Middle frontal gyrus (tissue), 1 donor: ENCODE data around the gene ITGA8.
"Not testable (repeated sequence)": the region's sequence is repeated elsewhere in the genome, so short reads cannot be mapped to it uniquely, and the experiment has no call there.

Experiments
- DNase-seq: peaks from one replicate; pipeline ENCODE4 v3.0.0-alpha.2; 2015; ENCODE audit warnings: low spot score; ENCODE audit errors: extremely low spot score

ITGA8 gene

DNA sequence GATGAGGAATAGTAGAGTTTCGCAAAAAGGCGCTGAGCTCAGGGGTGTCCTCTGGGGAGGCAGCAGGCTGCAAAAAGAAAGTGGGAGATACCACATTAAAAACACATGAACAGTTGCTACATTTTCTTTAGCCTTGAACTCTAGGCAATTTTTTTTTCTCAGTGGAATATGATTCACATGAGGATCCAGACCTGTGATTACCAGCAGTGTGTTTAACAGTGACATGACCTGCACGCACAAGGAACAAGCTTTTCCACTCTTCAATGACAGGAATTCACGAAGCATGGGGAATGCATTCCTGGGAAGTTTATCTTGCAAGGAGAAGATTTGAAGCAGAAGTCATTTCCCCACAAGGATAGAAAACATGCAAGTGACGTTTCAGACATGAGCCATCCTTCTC, 161.6 kb downstream of the ITGA8 start:
- no peak for DNase-seq

DNA sequence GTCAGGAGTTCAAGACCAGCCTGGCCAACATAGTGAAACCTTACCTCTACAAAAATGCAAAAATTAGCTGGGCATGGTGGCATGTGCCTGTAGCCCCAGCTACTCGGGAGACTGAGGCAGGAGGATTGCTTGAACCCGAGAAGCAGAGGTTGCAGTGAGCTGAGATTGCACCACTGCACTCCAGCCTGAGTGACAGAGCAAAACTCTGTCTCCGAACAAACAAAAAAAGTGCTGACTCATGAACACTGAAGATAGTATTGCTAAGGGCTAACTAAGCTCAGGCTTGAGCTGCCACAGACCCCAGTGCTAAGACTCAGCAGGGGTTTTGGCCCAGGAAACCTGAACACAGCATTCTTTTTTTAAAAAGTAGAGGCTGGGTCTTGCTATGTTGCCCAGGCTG, 162.6 kb downstream of the ITGA8 start:
- DNase-seq: not testable (repeated sequence)

DNA sequence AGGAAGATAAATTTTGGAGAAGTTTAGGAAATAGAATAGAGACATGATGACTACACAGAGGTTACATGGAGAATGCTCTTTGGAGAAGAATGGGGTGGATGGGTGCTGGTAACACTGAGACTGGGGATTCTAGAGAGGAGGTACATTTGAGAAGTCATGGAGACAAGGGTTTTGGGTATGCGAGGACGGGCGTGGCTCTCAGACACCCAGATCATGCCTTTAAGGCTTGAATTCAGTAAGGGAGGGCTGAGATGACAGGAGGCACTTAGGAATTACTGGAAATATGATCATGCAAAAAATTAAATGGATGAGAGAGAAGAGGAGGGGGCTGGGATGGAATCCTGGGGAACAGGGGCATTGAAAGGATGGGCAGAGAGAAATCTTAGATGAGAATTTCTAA, 168.8 kb downstream of the ITGA8 start:
- DNase-seq: no peak

DNA sequence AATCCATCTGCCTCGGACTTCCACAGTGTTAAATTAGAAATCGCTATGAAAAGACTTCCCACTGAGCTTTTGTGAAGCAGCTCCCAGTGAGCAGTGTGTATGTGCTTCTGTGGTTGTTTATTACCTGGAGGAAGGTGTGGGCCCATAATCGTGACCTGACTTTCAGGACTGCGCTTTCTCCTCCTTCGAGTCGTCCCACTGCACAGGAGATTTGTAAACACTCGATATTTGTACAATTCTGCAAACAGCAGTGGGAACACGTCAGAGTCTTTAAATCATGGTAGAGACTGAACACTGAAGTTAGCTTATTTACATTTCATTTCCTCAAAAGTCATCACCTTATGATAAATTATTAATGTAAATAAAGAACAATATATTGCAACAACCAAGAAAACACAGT, 171.4 kb downstream of the ITGA8 start:
- no peak for DNase-seq

DNA sequence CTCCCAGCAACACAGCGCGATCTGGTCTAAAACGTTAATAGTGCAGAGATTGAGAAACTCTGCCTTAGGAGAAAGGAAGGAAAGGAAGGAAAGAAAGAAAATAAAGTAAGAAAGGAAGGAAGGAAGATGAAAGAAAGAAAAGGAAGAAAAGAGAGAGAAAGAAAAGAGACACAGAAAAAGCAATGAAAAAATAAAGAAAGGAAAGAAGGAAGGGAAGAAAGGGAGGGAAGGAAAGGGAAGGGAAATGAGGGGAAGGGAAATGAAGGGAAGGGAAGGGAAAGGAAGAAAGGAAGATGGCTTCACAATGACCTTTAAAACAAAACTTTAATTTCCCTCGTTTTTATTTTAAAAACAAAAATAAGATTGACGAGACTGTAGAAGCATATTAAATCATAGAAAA, 173.1 kb downstream of the ITGA8 start:
- no peak for DNase-seq

DNA sequence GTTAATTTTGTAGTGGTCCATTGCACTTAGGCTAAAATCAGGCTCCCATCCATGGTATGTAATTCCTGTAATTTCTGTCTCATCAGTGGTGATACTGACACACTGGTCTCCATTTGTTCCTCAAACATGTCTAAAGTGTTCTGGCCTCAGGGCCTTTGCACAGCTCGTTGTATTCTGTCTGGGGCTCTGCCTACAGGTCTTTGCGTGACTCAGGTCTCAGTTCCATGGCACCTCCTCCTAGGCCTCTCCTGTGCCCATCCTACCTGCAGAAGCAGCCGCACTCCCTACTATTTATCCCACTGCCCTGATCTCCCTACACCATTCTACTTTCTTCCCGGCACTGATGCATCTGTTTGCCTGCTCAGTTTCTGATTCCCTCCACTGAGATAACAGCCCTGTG, 173.8 kb downstream of the ITGA8 start:
- DNase-seq: no peak

DNA sequence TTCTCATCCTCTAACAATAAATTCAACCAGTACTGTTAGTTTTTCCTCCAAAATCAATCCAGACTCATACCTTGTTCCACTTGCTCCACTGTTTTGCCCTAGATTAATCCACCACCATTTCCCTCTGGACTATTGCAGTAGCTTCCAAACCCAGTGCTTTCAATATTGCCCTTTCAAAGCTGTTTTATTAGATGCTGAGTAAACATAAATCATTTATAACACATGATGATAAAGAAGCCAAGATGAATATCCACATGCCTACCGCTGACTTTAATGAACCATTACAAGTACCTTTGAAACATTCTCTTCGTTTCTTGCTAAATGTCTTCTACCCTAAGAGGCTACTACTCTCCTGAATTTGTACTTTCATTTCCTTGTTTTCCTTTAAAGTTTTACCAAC, 174.5 kb downstream of the ITGA8 start:
- DNase-seq: no peak

DNA sequence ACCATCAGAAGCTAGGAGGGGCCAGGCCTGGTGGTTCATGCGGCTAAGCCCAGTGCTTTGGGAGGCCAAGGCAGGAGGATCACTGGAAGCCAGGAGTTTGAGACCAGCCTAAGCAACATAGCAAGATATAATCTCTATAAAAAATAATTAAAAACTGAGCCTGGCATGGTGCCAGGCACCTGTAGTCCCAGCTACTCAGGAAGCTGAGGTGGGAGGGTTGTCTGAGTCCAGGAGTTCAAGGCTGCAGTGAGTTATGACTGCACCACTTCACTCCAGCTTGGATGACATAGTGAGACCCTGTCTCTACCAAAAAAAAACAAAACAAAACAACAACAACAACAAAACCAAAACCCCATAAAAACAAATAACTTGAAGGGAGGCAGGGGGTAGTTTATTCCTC, 175.7 kb downstream of the ITGA8 start:
- DNase-seq: no peak

DNA sequence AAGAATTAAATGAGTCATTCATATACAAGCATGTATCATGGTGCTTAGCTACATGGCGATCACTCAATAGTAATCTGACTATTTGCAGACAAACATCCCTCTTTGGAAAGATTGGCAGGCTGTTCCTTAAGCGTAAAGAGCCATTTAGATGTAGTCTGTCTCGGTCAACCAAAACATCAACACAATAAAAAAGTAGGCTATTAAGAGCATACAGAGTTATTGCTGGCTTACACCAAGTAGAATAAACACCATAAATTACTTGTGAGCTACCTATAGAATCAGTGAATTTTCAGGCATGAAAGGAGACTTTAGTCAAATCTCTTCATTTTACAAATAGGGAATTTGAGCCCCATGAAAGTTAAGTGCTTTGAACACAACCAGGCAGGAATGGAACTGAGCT, 176.9 kb downstream of the ITGA8 start:
- DNase-seq: no peak

DNA sequence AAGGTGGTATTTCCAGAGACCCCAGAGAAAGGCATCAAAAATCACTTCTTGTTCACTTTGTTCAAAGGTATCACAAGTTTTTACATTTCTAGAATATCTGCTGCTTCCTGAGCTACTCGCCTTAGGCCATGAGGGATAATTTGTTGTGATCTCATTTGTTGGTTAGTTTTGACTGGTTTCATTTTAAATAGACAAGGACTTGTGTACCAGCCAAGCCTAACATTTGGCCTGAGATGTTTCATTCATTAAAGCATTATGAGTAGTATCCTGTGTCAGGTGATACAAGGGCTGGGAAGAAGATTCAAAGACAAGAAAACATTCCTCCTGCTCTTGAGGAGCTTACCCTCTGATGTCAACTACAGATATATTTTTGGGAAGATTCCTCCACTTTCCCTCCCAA, 178.3 kb downstream of the ITGA8 start:
- DNase-seq: no peak

DNA sequence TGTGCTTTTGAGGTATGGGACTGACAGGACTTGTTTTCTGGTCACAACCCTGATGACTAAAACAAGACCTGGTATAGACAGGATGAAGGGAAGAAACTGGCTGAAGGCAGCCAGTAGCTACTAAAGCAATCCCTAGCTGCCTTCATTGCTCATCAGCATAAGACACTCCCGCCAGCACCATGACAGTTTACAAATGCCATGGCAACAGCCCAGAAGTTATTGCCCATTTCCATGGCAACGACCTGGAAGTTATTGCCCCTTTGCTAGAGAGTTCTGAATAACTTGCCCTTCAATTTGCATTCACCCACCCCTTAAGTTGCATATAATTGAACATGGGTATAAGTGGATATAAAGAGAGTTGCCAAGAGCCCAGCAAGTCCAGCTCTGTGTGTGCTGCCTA, 179.0 kb downstream of the ITGA8 start:
- no peak for DNase-seq

DNA sequence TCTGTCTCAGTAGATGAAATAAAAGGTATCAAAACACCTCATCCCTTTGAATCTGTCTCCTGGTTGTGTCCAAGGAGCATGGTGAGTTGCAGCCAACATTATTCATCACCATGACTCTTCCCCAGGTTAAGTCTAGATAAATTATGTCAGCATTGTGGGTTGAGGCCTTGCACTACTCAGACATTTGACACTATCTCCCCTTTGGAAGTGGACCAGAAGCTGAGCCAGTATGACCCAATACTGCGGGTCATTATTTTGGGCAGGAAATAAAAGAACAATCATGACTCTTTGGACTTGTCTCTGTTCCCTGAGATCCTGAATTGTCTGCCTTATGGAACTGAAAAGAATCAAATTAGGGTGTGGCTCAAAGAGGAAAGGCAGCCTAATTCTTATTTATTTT, 180.5 kb downstream of the ITGA8 start:
- DNase-seq: no peak

DNA sequence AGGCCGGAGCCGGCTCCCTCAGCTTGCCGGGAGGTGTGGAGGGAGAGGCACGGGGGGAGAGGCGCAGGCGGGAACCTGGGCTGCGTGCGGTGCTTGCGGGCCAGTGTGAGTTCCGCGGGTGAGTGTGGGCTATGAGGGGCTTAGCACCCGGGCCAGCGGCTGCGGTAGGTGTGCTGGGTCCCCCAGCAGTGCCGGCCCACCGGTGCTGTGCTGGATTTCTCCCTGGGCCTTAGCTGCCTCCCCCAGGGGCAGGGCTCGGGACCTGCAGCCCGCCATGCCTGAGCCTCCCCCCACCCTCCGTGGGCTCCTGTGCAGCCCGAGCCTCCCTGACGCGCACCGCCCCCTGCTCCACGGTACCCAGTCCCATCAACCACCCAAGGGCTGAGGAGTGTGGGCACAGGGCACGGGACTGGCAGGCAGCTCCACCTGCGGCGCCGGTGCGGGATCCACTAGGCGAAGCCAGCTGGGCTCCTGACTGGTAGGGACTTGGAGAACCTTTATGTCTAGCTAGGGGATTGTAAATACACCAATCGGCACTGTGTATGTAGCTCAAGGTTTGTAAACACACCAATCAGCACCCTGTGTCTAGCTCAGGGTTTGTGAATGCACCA, 184.7 kb downstream of the ITGA8 start:
- not testable (repeated sequence) for DNase-seq

DNA sequence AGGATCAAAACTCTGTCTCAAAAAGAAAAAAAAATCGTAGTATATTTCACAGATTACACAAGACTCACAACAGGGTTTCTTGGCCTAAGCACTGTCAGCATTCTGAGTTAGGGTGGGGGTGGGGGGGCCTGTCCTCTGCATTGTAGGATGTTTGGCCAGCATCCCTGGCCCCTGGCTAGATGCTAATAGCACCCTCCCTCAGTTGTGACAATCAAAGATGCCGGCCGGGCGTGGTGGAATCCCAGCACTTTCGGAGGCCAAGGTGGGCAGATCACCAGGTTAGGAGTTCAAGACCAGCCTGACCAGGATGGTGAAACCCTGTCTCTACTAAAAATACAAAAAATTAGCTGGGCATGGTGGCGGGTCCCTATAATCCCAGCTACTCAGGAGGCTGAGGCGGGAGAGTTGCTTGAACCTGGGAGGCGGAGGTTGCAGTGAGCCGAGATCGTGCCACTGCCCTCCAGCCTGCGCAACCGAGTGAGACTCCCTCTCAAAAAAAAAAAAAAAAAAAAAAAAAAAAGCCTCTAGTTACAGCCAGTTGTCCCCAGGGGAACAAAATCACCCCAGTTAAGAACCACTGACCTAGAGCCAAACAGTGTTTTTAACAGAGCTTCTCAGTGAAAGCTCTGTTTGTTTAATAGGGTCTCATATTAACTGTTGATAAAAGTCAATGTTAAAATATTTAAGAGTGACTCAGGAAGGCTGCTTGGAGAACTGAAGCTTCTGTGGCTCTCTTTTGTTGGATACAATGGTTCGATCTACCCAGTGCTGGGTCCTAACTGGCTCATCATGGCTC, 187.6 kb downstream of the ITGA8 start:
- DNase-seq: no peak

DNA sequence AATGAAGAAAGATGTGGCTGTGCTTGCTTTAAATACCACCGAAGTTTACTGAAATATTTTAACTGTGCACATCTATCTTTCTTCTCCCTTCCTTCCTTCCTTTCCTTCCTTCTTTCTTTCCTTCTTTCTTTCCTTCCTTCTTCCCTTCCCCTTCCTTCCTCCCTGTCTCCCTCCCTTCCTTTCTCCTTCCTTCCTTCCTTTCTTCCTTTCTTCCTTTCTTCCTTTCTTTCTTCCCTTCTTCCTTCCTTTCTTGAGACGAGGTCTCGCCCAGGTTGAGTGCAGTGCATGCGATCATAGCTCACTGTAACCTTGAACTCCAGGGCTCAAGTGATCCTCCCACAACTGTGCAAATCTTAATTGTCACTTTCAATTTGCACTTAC, 190.9 kb downstream of the ITGA8 start:
- DNase-seq: no peak

DNA sequence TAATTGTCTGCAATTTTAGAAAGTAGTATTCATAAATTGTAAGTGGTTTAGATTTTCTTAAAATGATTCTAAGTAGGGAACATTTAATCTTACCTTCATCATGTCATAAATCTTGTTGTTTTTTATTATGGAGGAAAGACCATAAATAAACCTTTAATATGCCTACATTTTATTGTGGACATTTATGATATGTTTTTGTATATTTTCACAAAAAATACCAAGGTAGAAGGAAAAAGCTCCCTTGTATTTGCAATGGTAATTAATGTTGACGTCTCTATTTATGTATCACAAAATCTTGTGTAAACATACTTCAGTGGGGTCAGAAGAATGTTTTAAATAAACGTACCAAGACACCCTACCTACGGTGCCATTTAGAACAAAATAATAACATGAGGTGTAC, 193.0 kb downstream of the ITGA8 start:
- no peak for DNase-seq

DNA sequence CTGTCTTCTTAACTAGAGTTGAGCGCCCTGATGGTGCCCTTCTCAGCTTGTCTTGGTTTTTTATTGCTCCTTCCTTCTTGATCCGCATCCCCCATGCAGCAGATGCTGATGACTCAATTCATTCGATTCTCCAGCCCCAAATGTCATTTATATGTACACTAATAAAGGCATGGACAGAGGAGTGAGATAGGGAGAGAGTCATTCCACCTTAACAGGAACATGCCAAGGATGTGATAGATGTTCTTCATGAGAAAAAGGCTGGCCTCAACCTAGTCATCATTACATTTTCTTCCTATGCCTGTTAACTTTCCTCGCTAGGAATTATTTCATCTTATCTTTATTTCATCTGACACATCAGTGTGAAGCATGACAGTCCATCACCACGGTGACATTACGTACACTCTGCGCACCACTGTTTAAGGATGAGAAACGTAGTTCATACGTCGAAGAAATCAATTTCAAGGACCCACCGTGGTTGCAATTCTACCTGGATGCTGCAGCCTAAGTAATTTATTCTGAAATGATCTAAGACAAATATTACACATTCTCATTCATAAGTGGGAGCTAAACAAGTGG, 198.3 kb downstream of the ITGA8 start:
- DNase-seq: no peak

DNA sequence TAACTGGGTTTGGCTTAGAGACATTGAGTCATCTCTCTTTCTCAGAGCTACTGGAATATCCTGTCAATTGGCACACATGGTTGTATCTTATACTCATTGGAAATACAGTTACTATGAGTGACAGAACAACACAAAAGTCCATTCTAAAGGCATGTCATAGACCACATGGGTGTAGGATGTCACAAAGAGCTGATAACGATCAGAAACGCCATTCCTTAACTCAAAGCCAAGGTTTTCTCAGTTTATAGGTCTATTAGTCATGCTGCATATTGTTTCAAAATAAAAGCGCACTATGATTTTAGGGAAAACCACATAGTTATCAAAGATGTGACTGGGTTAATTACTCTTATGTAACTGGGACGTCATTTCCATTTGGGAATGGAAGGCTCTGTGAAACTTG, 201.5 kb downstream of the ITGA8 start:
- DNase-seq: no peak

DNA sequence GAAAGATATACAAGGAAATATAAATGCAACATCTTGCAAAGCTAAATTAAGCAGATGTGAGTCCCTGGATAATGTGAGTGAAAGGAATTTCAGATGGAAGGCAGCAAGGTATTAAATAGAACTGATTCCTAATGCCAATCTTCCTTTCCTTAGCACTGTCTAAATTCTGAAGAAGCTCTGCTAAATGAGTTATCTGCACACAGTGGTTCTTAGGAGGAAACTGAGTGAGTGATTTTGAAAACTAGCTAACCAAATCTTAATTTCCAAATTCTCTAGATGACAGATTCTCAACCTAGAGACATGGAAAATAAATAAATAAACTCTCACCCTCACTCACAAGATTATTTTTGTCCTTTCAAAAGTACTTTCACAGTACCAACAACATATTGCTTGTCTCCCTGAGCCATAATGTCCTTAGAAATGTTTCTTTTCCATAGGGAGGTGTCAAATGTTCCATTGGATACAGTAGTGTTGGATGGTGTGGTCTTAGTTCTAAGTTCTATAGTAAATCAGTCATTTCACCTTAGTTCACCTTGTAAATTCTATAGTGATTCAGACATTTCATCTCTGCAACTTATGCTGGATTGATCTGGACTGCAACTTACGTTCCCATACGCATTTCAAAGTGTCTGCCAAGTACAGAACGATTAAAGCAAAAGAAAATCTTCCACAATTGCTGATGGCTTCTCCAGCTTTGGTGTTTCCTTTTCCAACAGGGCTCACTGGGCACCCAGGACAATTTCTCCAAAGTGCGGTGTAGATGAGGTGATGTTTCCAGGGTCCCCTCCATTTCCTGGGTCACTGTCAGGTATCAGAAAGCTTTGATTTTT, 203.3 kb downstream of the ITGA8 start:
- DNase-seq: no peak

DNA sequence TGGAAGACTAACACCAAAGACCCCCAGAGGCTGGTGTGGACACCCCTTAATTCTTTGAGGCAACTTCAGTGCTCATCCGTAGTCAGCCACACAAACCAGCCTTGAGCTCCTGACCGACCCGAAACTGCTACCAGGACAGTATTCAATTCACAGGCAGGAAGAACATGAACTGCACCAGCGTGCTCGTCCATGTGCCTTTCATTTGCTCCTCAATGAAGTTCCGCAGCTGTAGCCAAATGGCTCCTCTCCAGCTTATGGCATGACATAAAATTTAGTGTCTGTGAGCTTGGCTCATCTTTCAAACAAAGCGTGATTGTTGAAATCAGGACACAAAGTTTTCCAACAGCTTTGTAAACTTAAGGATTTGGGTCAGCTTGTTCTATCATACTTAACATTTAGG, 204.5 kb downstream of the ITGA8 start:
- no peak for DNase-seq

DNA sequence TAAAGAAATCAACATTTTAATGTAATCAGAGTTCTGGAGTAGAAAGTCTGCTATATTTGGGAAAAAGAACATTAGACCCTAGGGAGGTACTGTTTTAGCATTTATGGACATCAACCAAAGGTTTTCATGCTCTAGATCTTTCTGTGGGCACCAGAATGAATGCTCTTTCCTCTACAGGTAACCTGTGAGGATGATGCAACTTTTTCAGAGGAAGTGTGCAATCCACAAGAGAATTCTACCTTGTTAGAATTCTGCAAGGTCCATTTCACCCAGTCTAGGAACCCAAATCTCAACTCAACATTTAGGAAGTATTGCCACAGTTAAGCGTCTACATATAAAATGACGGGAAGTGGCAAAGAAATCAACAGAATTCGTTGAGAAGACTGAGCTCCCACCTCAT, 208.8 kb downstream of the ITGA8 start:
- no peak for DNase-seq

DNA sequence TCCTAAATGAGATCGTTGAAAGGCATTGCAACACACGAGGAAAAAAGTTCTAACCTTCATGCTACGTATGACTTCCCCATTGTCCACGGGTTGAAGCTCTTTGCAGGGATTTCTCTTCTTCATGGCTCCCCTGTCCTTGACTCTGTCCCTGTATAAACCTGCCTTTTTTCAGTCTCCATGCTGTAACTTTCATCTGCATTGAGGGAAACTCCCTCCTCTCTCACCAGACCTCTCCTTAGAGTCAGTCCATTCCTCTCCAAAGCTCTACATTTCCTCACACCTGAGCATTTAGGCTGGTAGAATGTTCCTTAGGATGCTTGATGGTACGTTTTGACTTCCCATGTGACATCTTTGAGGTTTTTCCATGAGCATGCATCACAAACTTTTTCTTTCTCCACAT, 214.4 kb downstream of the ITGA8 start:
- no peak for DNase-seq
